Activated CD4-positive, alpha-beta T cell treated with anti-CD3 and anti-CD28 coated beads, Interleukin-2, amount 10 ng/mL, durations not matched to agents 24 days and 14 days (primary cell): ENCODE measurements around the gene FAM228B. TPM values are rescaled to one million over a fixed set of nuclear protein-coding genes. Genes with fewer than 3 reads are reported as not detected.
"Not testable (repeated sequence)": the region's sequence is repeated elsewhere in the genome, so short reads cannot be mapped to it uniquely, and the experiment has no call there.

Experiments used
- DNase-seq: peaks from one replicate; pipeline ENCODE4 v3.0.0; 2022
- H3K27ac Mint-ChIP-seq: one replicate; pipeline ENCODE4 v1.8.0; 2022; ENCODE audit warnings: mild to moderate bottlenecking, mixed read lengths
- H3K27me3 Mint-ChIP-seq: one replicate; pipeline ENCODE4 v1.8.0; 2022; ENCODE audit warnings: mixed read lengths
- H3K36me3 Mint-ChIP-seq: one replicate; pipeline ENCODE4 v1.8.0; 2022; ENCODE audit warnings: low read depth, mild to moderate bottlenecking, mixed read lengths
- H3K4me1 Mint-ChIP-seq: one replicate; pipeline ENCODE4 v1.8.0; 2021; ENCODE audit warnings: mixed read lengths
- H3K4me3 Mint-ChIP-seq: one replicate; pipeline ENCODE4 v1.8.0; 2022; ENCODE audit warnings: mild to moderate bottlenecking, moderate library complexity, mixed read lengths
- H3K9me3 Mint-ChIP-seq: one replicate; pipeline ENCODE4 v1.8.0; 2021; ENCODE audit warnings: mixed read lengths
- intact Hi-C: fragments of 100-400 bp; cut with micrococcal nuclease; formaldehyde crosslinking; loops from one replicate; pipeline ENCODE4 v1.15.1; 2023
- total RNA-seq: library from RNA; stranded (reverse); gene quantifications from 2 replicates; pipeline ENCODE4 v1.2.3, GENCODE V29; 2022

Gene FAM228B
- total RNA-seq, 1 donor from 2014 or later = 4.7 TPM

DNA sequence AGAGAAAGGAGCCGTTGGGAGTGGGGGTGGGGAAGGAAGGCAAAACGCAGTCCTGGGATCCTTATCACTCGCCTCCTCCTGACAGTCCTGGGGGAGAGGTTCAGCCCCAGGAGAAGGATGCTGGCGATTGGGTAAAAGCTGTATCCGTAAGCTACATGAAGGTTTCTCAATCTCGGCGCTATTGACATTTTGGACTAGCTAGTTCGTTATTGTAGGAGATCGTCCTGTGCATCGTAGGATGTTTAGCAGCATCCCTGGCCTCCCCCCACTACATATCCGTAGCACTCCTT lies 38.1 kb upstream of the FAM228B start:
- peaks cover 10% of the 10 kb centered on the region for H3K36me3 Mint-ChIP-seq
- peaks cover 17% of the 10 kb centered on the region for H3K4me1 Mint-ChIP-seq
- H3K27me3 Mint-ChIP-seq = no peaks in the 10 kb centered on the region
- DNase-seq = peak; percentile 57
- no peak overlapping the region for H3K27ac Mint-ChIP-seq
- intact Hi-C loops = loop anchor here (2.0 kb wide), 2 partner anchors 144 to 298 kb away; partner anchors contain the start of gene UBXN2A
- no peaks in the 10 kb centered on the region for H3K9me3 Mint-ChIP-seq
- peak overlapping the region; percentile 88 for H3K4me3 Mint-ChIP-seq

DNA sequence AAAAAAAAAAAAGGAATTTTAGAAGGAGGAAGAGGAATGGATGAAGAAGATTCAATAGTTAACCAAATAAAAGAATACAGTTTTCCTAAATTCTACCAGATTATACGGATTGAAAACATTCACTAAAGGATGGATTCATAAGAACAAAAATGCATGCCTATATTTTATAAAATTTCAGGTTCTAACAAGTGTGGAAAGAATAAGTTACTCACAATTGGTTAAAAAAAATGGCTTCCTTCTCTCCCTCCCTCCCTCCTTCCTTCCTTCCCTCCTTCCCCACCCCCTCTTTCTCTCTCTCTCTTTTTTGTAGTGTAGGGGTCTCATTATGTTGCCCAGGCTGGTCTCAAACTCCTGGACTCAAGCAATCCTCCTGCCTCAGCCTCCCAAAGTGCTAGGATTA lies 37.0 kb upstream of the FAM228B start:
- DNase-seq = no peak
- no peaks in the 10 kb centered on the region for H3K27me3 Mint-ChIP-seq
- H3K4me1 Mint-ChIP-seq = peaks cover 15% of the 10 kb centered on the region
- H3K4me3 Mint-ChIP-seq = no peak overlapping the region
- H3K27ac Mint-ChIP-seq = no peak overlapping the region
- no peaks in the 10 kb centered on the region for H3K9me3 Mint-ChIP-seq
- intact Hi-C loops = no loop called here
- H3K36me3 Mint-ChIP-seq = peaks cover 8% of the 10 kb centered on the region

GRCh38 chr2:24087032-24087431 lies 36.2 kb upstream of the FAM228B start:
- DNase-seq = no peak
- Mint-ChIP-seq H3K9me3 (no peaks in the 10 kb centered on the region), H3K27ac (no peak overlapping the region), H3K27me3 (no peaks in the 10 kb centered on the region), H3K36me3 (peaks cover 8% of the 10 kb centered on the region), H3K4me1 (peaks cover 15% of the 10 kb centered on the region), H3K4me3 (no peak overlapping the region)
- intact Hi-C loops = no loop called here

DNA sequence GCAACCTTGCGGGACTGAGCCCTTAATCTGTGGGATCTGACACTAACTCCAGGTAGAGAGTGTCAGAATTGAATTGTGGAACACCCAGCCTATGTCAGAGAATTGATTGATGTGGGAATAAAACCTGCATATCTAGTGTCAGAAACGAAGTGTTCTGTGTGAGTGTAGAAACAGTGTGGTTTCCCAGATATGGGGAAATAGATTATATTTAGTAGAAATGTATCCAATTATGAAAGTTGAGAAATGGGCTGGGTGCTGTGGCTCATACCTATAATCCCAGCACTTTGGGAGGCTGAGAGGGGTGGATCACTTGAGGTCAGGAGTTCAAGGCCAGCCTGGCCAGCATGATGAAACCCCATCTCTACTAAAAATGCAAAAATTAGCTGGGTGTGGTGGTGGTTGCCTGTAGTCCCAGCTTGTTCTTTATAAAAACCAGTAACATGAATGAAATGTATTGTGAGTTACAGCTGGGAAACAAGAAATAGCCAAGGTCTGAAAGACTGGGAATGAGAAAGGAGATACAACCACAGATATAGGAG lies 34.4 kb upstream of the FAM228B start:
- Mint-ChIP-seq H3K27ac (no peak overlapping the region), H3K4me3 (no peak overlapping the region), H3K36me3 (peaks cover 11% of the 10 kb centered on the region), H3K27me3 (no peaks in the 10 kb centered on the region), H3K9me3 (peaks cover 3% of the 10 kb centered on the region), H3K4me1 (peaks cover 10% of the 10 kb centered on the region)
- no peak for DNase-seq
- intact Hi-C loops = no loop called here

DNA sequence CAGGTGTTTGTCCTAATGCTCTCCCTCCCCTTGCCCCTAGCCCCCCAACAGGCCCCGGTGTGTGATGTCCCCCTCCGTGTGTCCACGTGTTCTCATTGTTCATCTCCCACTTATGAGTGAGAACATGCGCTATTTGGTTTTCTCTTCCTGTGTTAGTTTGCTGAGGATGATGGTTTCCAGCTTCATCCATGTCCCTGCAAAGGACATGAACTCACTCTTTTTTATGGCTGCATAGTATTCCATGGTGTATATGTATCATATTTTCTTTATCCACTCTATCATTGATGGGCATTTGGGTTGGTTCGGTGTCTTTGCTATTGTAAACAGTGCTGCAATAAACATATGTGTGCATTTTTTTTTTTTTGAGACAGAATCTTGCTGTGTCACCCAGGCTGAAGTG lies 30.0 kb upstream of the FAM228B start:
- not testable (repeated sequence) for DNase-seq, H3K9me3 Mint-ChIP-seq, H3K4me1 Mint-ChIP-seq

GRCh38 chr2:24095171-24095677 lies 28.0 kb upstream of the FAM228B start:
- H3K27me3 Mint-ChIP-seq, intact Hi-C loops, H3K27ac Mint-ChIP-seq, H3K4me3 Mint-ChIP-seq, H3K4me1 Mint-ChIP-seq, DNase-seq: not testable (repeated sequence)
- peaks cover 12% of the 10 kb centered on the region for H3K36me3 Mint-ChIP-seq
- peaks cover 16% of the 10 kb centered on the region for H3K9me3 Mint-ChIP-seq

More for the DNA sequence above, 30.0 kb upstream of the FAM228B start:
- H3K27ac Mint-ChIP-seq, H3K27me3 Mint-ChIP-seq, H3K4me3 Mint-ChIP-seq, intact Hi-C loops: not testable (repeated sequence)
- H3K36me3 Mint-ChIP-seq = peaks cover 14% of the 10 kb centered on the region

GRCh38 chr2:24100732-24101131 lies 22.5 kb upstream of the FAM228B start:
- H3K27ac Mint-ChIP-seq, H3K27me3 Mint-ChIP-seq, DNase-seq, intact Hi-C loops, H3K36me3 Mint-ChIP-seq, H3K4me3 Mint-ChIP-seq, H3K4me1 Mint-ChIP-seq: not testable (repeated sequence)
- peaks cover 19% of the 10 kb centered on the region for H3K9me3 Mint-ChIP-seq

DNA sequence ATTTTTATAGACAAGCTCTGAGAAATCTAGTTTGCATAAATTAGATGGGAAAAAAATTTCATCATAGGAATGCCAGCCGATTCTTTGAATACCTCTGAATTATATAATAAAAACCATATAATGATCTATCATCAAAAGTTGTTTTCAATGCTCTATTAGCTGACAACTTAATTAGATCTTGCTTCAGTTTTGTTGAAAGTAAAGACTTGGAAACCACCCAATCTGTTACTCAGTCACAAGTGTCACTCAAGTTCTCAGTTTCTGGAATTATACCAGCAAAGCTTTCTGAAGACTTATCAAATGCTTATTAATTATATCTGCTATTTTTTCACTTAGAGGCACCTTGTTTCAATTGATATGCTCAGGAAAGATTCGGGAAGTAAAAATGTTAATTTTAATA lies 21.3 kb upstream of the FAM228B start:
- Mint-ChIP-seq H3K36me3 (peaks cover 4% of the 10 kb centered on the region), H3K9me3 (peaks cover 27% of the 10 kb centered on the region), H3K27ac (no peak overlapping the region), H3K4me3 (no peak overlapping the region), H3K4me1 (no peaks in the 10 kb centered on the region), H3K27me3 (peaks cover 3% of the 10 kb centered on the region)
- intact Hi-C loops = no loop called here
- no peak for DNase-seq

DNA sequence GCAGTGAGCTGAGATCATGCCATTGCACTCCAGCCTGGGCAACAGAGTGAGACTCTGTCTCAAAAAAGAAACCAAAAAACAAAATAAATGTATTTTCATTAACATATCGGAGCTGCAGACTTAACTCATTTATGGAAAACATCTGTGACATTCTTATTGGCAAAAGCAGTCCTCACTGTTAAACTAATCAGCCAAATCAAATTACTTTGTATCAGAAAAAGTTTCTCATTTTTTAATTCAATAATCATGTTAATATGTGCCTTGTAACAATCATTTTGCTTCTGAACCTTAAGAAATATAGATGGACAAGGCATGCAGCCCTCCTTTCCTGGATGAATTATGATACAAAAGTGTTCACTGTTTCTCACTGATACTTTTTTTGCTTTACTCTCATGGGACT lies 20.6 kb upstream of the FAM228B start:
- intact Hi-C loops = no loop called here
- H3K4me3 Mint-ChIP-seq = no peak overlapping the region
- H3K27ac Mint-ChIP-seq = no peak overlapping the region
- no peak for DNase-seq
- peaks cover 5% of the 10 kb centered on the region for H3K27me3 Mint-ChIP-seq
- peaks cover 4% of the 10 kb centered on the region for H3K36me3 Mint-ChIP-seq
- H3K9me3 Mint-ChIP-seq = peaks cover 34% of the 10 kb centered on the region
- no peaks in the 10 kb centered on the region for H3K4me1 Mint-ChIP-seq

GRCh38 chr2:24104110-24104650 lies 19.1 kb upstream of the FAM228B start:
- no peak for DNase-seq
- H3K9me3 Mint-ChIP-seq = peaks cover 36% of the 10 kb centered on the region
- peaks cover 4% of the 10 kb centered on the region for H3K36me3 Mint-ChIP-seq
- no peak overlapping the region for H3K27ac Mint-ChIP-seq
- H3K4me1 Mint-ChIP-seq = no peaks in the 10 kb centered on the region
- H3K27me3 Mint-ChIP-seq = peaks cover 6% of the 10 kb centered on the region
- intact Hi-C loops = no loop called here
- no peak overlapping the region for H3K4me3 Mint-ChIP-seq

GRCh38 chr2:24104906-24105305 lies 18.4 kb upstream of the FAM228B start:
- Mint-ChIP-seq H3K4me1 (no peaks in the 10 kb centered on the region), H3K4me3 (no peak overlapping the region), H3K9me3 (peaks cover 33% of the 10 kb centered on the region), H3K27ac (no peak overlapping the region), H3K27me3 (peaks cover 6% of the 10 kb centered on the region), H3K36me3 (peaks cover 2% of the 10 kb centered on the region)
- no peak for DNase-seq
- intact Hi-C loops = no loop called here

DNA sequence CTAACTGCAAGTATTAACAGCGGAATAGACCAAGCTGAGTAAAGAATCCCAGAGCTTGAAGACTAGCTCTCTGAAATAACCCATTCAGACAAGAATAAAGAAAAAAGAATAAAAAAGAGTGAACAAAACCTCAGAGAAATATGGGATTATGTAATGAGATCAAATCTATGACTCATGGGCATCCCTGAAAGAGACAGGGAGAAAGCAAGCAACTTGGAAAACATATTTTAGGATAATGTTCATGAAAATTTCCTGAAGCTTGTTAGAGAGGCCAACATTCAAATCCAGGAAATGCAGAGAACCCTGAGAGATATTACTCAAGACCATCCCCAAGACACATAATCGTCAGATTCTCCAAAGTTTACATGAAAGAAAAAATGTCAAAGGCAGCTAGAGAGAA lies 17.5 kb upstream of the FAM228B start:
- Mint-ChIP-seq H3K4me3 (no peak overlapping the region), H3K36me3 (no peaks in the 10 kb centered on the region), H3K9me3 (peaks cover 30% of the 10 kb centered on the region), H3K27ac (no peak overlapping the region), H3K27me3 (peaks cover 6% of the 10 kb centered on the region), H3K4me1 (no peaks in the 10 kb centered on the region)
- intact Hi-C loops = no loop called here
- no peak for DNase-seq

DNA sequence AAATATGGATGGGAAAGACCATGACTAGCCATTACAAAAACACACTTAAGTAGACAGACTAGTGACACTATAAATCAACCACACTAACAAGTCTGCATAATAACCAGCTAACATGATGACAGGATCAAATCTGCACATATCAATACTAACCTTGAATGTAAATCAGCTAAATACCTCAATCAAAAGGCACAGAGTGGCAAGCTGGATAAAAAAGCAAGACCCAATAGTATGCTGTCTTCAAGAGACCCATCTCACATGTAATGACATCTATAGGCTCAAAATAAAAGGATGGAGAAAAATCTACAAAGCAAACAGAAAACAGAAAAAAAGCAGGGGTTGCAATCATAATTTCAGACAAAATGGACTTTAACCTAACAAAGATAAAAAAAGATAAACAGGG lies 16.5 kb upstream of the FAM228B start:
- Mint-ChIP-seq H3K4me1 (no peaks in the 10 kb centered on the region), H3K9me3 (peaks cover 30% of the 10 kb centered on the region), H3K36me3 (no peaks in the 10 kb centered on the region), H3K27me3 (peaks cover 6% of the 10 kb centered on the region), H3K27ac (no peak overlapping the region), H3K4me3 (no peak overlapping the region)
- no peak for DNase-seq
- intact Hi-C loops = no loop called here

- Mint-ChIP-seq H3K27me3 (peaks cover 6% of the 10 kb centered on the region), H3K9me3 (peaks cover 30% of the 10 kb centered on the region), H3K4me1 (no peaks in the 10 kb centered on the region), H3K27ac (no peak overlapping the region), H3K36me3 (no peaks in the 10 kb centered on the region), H3K4me3 (no peak overlapping the region)
- no peak for DNase-seq
- intact Hi-C loops = no loop called here
Observed at GRCh38 chr2:24107336-24107735, 15.9 kb upstream of the FAM228B start.

DNA sequence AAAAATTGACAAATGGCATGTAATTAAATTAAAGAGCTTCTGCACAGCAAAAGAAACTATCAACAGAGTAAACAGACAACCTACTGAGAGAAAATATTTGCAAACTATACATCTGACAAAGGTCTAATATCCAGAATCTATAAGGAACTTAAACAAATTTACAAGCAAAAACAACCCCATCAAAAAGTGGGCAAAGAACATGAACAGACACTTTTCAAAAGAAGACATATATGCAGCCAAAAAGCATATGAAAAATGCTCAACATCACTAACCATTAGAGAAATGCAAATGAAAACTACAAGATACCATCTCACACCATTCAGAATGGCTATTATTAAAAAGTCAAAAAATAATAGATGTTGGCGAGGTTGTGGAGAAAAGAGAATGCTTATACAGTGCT lies 13.8 kb upstream of the FAM228B start:
- DNase-seq, H3K27ac Mint-ChIP-seq, H3K36me3 Mint-ChIP-seq, H3K4me3 Mint-ChIP-seq, H3K4me1 Mint-ChIP-seq, H3K27me3 Mint-ChIP-seq, intact Hi-C loops: not testable (repeated sequence)
- peaks cover 27% of the 10 kb centered on the region for H3K9me3 Mint-ChIP-seq
